ENCODE measurements around the gene BMPR2. TPM values are rescaled to one million over a fixed set of nuclear protein-coding genes. Genes with fewer than 3 reads are reported as not detected.
"Not testable (repeated sequence)": the region's sequence is repeated elsewhere in the genome, so short reads cannot be mapped to it uniquely, and the experiment has no call there.

The BMPR2 gene
- total RNA-seq, 1 donor: 44.2 TPM

- no peak overlapping the region for H3K4me3 ChIP-seq (ENCODE audit: insufficient read depth, low read length)
- no peak overlapping the region for H3K4me2 ChIP-seq (ENCODE audit: insufficient read depth, low read length)
- H4K20me1 ChIP-seq (ENCODE audit: insufficient read depth, low read length): no peaks in the 10 kb centered on the region
- H3K9me3 ChIP-seq (ENCODE audit: low read depth, low read length): no peaks in the 10 kb centered on the region
- no peaks in the 10 kb centered on the region for H3K36me3 ChIP-seq (ENCODE audit: insufficient read depth, low read length)
- no peak overlapping the region for H2AFZ ChIP-seq (ENCODE audit: low read length)
- TF ChIP-seq, protein P1, sequence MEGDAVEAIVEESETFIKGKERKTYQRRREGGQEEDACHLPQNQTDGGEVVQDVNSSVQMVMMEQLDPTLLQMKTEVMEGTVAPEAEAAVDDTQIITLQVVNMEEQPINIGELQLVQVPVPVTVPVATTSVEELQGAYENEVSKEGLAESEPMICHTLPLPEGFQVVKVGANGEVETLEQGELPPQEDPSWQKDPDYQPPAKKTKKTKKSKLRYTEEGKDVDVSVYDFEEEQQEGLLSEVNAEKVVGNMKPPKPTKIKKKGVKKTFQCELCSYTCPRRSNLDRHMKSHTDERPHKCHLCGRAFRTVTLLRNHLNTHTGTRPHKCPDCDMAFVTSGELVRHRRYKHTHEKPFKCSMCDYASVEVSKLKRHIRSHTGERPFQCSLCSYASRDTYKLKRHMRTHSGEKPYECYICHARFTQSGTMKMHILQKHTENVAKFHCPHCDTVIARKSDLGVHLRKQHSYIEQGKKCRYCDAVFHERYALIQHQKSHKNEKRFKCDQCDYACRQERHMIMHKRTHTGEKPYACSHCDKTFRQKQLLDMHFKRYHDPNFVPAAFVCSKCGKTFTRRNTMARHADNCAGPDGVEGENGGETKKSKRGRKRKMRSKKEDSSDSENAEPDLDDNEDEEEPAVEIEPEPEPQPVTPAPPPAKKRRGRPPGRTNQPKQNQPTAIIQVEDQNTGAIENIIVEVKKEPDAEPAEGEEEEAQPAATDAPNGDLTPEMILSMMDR (IDR thresholded peaks at IDR 0.05; ENCODE audit: extremely low read depth, low read depth, low read length): no peak
- H3K27ac ChIP-seq (ENCODE audit: low read depth, low read length): no peak overlapping the region
- H3K79me2 ChIP-seq (ENCODE audit: insufficient read depth, low read length): no peaks in the 10 kb centered on the region
- no peaks in the 10 kb centered on the region for H3K27me3 ChIP-seq (ENCODE audit: insufficient read depth, low read length)
- no peaks in the 10 kb centered on the region for H3K4me1 ChIP-seq (ENCODE audit: insufficient read depth, low read length)
- no peak for DNase-seq (ENCODE audit: insufficient read length, low spot score, missing footprints)
Observed at GRCh38 chr2:202346180-202346579, 29.9 kb upstream of the BMPR2 start.

DNA sequence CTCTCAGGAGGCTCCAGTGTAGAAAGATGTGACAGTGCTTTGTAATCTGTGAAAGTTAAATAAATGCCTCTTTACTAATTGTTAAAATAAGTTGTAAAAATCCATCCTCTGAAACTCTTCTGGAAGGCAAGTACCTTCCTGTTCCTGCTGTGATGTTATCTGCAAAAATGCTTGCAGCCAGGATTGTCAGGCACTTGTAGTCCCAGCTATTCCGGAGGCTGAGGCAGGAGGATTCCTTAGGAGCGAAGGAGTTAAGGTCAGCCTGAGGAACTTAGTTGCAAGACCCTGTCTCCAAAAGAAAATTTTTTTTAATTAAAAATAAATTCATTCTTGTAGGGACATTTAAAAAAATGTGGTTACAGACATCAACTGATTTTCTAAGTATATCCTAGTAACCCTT lies 22.7 kb upstream of the BMPR2 start:
- Histone ChIP-seq H3K27ac (ENCODE audit: low read depth, low read length) (no peak overlapping the region), H3K27me3 (ENCODE audit: insufficient read depth, low read length) (no peaks in the 10 kb centered on the region), H3K79me2 (ENCODE audit: insufficient read depth, low read length) (no peaks in the 10 kb centered on the region), H3K4me2 (ENCODE audit: insufficient read depth, low read length) (no peak overlapping the region), H2AFZ (ENCODE audit: low read length) (no peak overlapping the region), H3K9me3 (ENCODE audit: low read depth, low read length) (no peaks in the 10 kb centered on the region), H3K4me1 (ENCODE audit: insufficient read depth, low read length) (no peaks in the 10 kb centered on the region), H3K36me3 (ENCODE audit: insufficient read depth, low read length) (no peaks in the 10 kb centered on the region), H4K20me1 (ENCODE audit: insufficient read depth, low read length) (no peaks in the 10 kb centered on the region), H3K4me3 (ENCODE audit: insufficient read depth, low read length) (no peak overlapping the region)
- TF ChIP-seq, protein P1 (IDR thresholded peaks at IDR 0.05; ENCODE audit: extremely low read depth, low read depth, low read length): no peak
- DNase-seq (ENCODE audit: insufficient read length, low spot score, missing footprints): no peak

- no peaks in the 10 kb centered on the region for H3K36me3 ChIP-seq (ENCODE audit: insufficient read depth, low read length)
- H3K4me2 ChIP-seq (ENCODE audit: insufficient read depth, low read length): no peak overlapping the region
- H2AFZ ChIP-seq (ENCODE audit: low read length): no peak overlapping the region
- no peak for DNase-seq (ENCODE audit: insufficient read length, low spot score, missing footprints)
- H3K4me1 ChIP-seq (ENCODE audit: insufficient read depth, low read length): no peaks in the 10 kb centered on the region
- H3K9me3 ChIP-seq (ENCODE audit: low read depth, low read length): no peaks in the 10 kb centered on the region
- no peak overlapping the region for H3K27ac ChIP-seq (ENCODE audit: low read depth, low read length)
- H4K20me1 ChIP-seq (ENCODE audit: insufficient read depth, low read length): no peaks in the 10 kb centered on the region
- no peak overlapping the region for H3K4me3 ChIP-seq (ENCODE audit: insufficient read depth, low read length)
- no peaks in the 10 kb centered on the region for H3K27me3 ChIP-seq (ENCODE audit: insufficient read depth, low read length)
- TF ChIP-seq, protein P1 (IDR thresholded peaks at IDR 0.05; ENCODE audit: extremely low read depth, low read depth, low read length): no peak
- no peaks in the 10 kb centered on the region for H3K79me2 ChIP-seq (ENCODE audit: insufficient read depth, low read length)
Observed at GRCh38 chr2:202355993-202356505, 20.1 kb upstream of the BMPR2 start.

DNA sequence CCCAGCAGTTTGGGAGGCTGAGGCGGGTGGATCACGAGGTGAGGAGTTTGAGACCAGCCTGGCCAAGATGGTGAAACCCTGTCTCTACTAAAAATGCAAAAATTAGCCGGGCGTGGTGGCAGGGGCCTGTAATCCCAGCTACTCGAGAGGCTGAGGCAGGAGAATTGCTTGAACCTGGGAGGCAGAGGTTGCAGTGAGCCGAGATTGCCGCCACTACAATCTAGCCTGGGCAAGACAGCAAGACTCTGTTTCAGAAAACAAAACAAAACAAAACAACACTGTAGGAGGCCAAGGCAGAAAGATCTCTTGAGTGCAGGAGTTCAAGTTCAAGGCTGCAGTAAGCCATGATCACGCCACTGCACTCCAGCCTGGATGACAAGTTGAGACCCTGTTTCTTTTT lies 17.2 kb upstream of the BMPR2 start:
- not testable (repeated sequence) for H2AFZ ChIP-seq (ENCODE audit: low read length); H3K27me3 ChIP-seq (ENCODE audit: insufficient read depth, low read length); H3K79me2 ChIP-seq (ENCODE audit: insufficient read depth, low read length); H3K4me3 ChIP-seq (ENCODE audit: insufficient read depth, low read length); H3K4me1 ChIP-seq (ENCODE audit: insufficient read depth, low read length); H3K4me2 ChIP-seq (ENCODE audit: insufficient read depth, low read length); DNase-seq (ENCODE audit: insufficient read length, low spot score, missing footprints); H3K27ac ChIP-seq (ENCODE audit: low read depth, low read length); H3K9me3 ChIP-seq (ENCODE audit: low read depth, low read length); H4K20me1 ChIP-seq (ENCODE audit: insufficient read depth, low read length); H3K36me3 ChIP-seq (ENCODE audit: insufficient read depth, low read length)

Data from osteoblast (primary cell).